K562 (cell line): ENCODE data around the gene IFITM2. TPM values are rescaled to one million over a fixed set of nuclear protein-coding genes. Genes with fewer than 3 reads are reported as not detected.

Experiments used
- BMI1 ChIP-seq: fragments of 150-350 bp; IDR thresholded peaks from 2 replicates; pipeline ENCODE4 v1.6.1; 2014; ENCODE audit warnings: low read length
- BRF1 ChIP-seq: IDR thresholded peaks from 3 replicates; pipeline ENCODE4 v1.6.1; 2011; ENCODE audit warnings: borderline replicate concordance, mild to moderate bottlenecking; ENCODE audit not compliant: insufficient read length; ENCODE audit errors: extremely low read depth
- C11orf30 ChIP-seq: fragments of 450-650 bp; IDR thresholded peaks from 2 replicates; pipeline ENCODE4 v1.6.1; 2016; ENCODE audit warnings: low read depth, mild to moderate bottlenecking
- ELK1 ChIP-seq: sonication (generic); formaldehyde crosslinking; IDR thresholded peaks from 2 replicates; pipeline ENCODE4 v1.8.1; 2022; ENCODE audit warnings: missing genetic modification reagents
- EP300 ChIP-seq: IDR thresholded peaks from 2 replicates; pipeline ENCODE4 v1.6.1; 2012; ENCODE audit warnings: low read length, improper control_type of control experiment
- GTF2A2 ChIP-seq: IDR thresholded peaks from 2 replicates; pipeline ENCODE4 v1.6.1; 2016; ENCODE audit warnings: mild to moderate bottlenecking, missing genetic modification characterization, missing compliant biosample characterization
- HMG20A ChIP-seq: fragments of 450-650 bp; formaldehyde crosslinking; conservative IDR thresholded peaks from 2 replicates; pipeline ENCODE4 v1.4.0; 2020; ENCODE audit warnings: mild to moderate bottlenecking, mixed read lengths
- KLF10 ChIP-seq: fragments of 250-450 bp; sonication (Bioruptor Pico); IDR thresholded peaks from 2 replicates; pipeline ENCODE4 v1.6.1; 2021; ENCODE audit warnings: matching md5 sums
- L3MBTL2 ChIP-seq: fragments of 450-650 bp; IDR thresholded peaks from 2 replicates; pipeline ENCODE4 v1.6.1; 2016; ENCODE audit warnings: mild to moderate bottlenecking, moderate library complexity
- MAFF ChIP-seq: IDR thresholded peaks from 2 replicates; pipeline ENCODE4 v1.6.1; 2012; ENCODE audit warnings: low read length, improper control_type of control experiment
- PURB ChIP-seq: sonication (generic); formaldehyde crosslinking; IDR thresholded peaks from 2 replicates; pipeline ENCODE4 v1.9.0; 2021; ENCODE audit warnings: low read depth, mild to moderate bottlenecking, missing genetic modification reagents
- RBM25 ChIP-seq: fragments of 200-400 bp; formaldehyde crosslinking; IDR thresholded peaks from 2 replicates; pipeline ENCODE4 v1.6.1; 2018; ENCODE audit warnings: low read length, low read depth, moderate library complexity; ENCODE audit not compliant: severe bottlenecking
- RREB1 ChIP-seq: fragments of 250-450 bp; sonication (Bioruptor Pico); IDR thresholded peaks from 2 replicates; pipeline ENCODE4 v1.4.0; 2020
- STAT5A ChIP-seq: IDR thresholded peaks from 2 replicates; pipeline ENCODE4 v1.6.1; 2012; ENCODE audit warnings: low read length, inconsistent platforms, borderline replicate concordance
- ZNF24 ChIP-seq: fragments of 450-650 bp; IDR thresholded peaks from 2 replicates; pipeline ENCODE4 v1.6.1; 2016
- ZNF830 ChIP-seq: fragments of 250-450 bp; sonication (Bioruptor Pico); IDR thresholded peaks from 2 replicates; pipeline ENCODE4 v1.5.0; 2021; ENCODE audit warnings: mild to moderate bottlenecking
- polyA plus RNA-seq, 8 experiments: library from polyadenylated mRNA; depleted of rRNA in 4 of 8; stranded (reverse) in 5 of 8; unstranded in 3 of 8; fragments of >200 nt; fragmentation: Nextera tagmentation in 2 of 8; fragmentation: Illumina TruSeq in 1 of 8; extraction: Ambion mirVana in 2 of 8; extraction: Trizol in 1 of 8; gene quantifications; 2 replicates each; pipeline versions ENCODE4 v1.2.1 to v1.2.3, GENCODE V29; 2011 to 2014; ENCODE audit warnings: inconsistent platforms in 1 of 8, missing spikeins in 1 of 8
- total RNA-seq, 7 experiments: library from RNA; depleted of rRNA in 6 of 7; stranded (reverse); fragments of >200 nt in 6 of 7; fragmentation: Illumina TruSeq in 2 of 7; extraction: Trizol in 2 of 7; gene quantifications; 2 replicates each; pipeline versions ENCODE4 v1.2.1 to v1.2.3, GENCODE V29; 2011 to 2021; ENCODE audit warnings: low replicate concordance in 1 of 7
- TF ChIP-seq, protein P1 (sequence below): sonication (generic); formaldehyde crosslinking; IDR thresholded peaks from 2 replicates; pipeline ENCODE4 v1.8.1; 2023; ENCODE audit warnings: mild to moderate bottlenecking, missing genetic modification reagents
- TF ChIP-seq, protein P2 (sequence below): sonication (generic); formaldehyde crosslinking; IDR thresholded peaks from 2 replicates; pipeline ENCODE4 v1.8.0; 2022; ENCODE audit warnings: mild to moderate bottlenecking, missing genetic modification reagents
- TF ChIP-seq, protein P3 (sequence below): sonication (generic); formaldehyde crosslinking; IDR thresholded peaks from 2 replicates; pipeline ENCODE4 v1.8.0; 2023; ENCODE audit warnings: mild to moderate bottlenecking, missing genetic modification reagents

Gene IFITM2
- total and polyA plus RNA-seq, 9 of the 15 experiments (the other 6 are each of a cell fraction or from before 2014, with no cell fraction given): 52.8 to 4,872 (median 356) TPM

- TF ChIP-seq ELK1 (no peak), GTF2A2 (tag) (no peak), PURB (CRISPR knock-in tag) (no peak), BMI1 (no peak), HMG20A (CRISPR knock-in tag) (no peak), L3MBTL2 (0 out of 2 replicates have a peak, but pooled peaks have one; percentile 34), C11orf30 (no peak), ZNF830 (CRISPR knock-in tag) (no peak), RBM25 (no peak), MAFF (no peak), STAT5A (no peak), KLF10 (CRISPR knock-in tag) (no peak), BRF1 (no peak), RREB1 (peak; percentile 71; the same call in 1 of the 2 replicates), ZNF24 (no peak), EP300 (no peak)
- TF ChIP-seq, protein P1, sequence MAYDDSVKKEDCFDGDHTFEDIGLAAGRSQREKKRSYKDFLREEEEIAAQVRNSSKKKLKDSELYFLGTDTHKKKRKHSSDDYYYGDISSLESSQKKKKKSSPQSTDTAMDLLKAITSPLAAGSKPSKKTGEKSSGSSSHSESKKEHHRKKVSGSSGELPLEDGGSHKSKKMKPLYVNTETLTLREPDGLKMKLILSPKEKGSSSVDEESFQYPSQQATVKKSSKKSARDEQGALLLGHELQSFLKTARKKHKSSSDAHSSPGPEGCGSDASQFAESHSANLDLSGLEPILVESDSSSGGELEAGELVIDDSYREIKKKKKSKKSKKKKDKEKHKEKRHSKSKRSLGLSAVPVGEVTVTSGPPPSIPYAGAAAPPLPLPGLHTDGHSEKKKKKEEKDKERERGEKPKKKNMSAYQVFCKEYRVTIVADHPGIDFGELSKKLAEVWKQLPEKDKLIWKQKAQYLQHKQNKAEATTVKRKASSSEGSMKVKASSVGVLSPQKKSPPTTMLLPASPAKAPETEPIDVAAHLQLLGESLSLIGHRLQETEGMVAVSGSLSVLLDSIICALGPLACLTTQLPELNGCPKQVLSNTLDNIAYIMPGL (CRISPR knock-in tag): no peak
- TF ChIP-seq, protein P2, sequence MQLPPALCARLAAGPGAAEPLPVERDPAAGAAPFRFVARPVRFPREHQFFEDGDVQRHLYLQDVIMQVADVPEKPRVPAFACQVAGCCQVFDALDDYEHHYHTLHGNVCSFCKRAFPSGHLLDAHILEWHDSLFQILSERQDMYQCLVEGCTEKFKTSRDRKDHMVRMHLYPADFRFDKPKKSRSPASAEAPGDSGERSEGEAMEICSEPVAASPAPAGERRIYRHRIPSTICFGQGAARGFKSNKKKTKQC: peak; percentile 56; the same call in 1 of the 2 replicates
- TF ChIP-seq, protein P3, sequence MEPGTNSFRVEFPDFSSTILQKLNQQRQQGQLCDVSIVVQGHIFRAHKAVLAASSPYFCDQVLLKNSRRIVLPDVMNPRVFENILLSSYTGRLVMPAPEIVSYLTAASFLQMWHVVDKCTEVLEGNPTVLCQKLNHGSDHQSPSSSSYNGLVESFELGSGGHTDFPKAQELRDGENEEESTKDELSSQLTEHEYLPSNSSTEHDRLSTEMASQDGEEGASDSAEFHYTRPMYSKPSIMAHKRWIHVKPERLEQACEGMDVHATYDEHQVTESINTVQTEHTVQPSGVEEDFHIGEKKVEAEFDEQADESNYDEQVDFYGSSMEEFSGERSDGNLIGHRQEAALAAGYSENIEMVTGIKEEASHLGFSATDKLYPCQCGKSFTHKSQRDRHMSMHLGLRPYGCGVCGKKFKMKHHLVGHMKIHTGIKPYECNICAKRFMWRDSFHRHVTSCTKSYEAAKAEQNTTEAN (CRISPR knock-in tag): no peak
Measured at GRCh38 chr11:313787-314553, 6.4 kb downstream of the IFITM2 start, which contains the start of gene IFITM1 (continued).
